GM12874 (cell line): Measurements from ENCODE around the gene ZNF692.

Experiments used
- TF ChIP-seq, protein P1 (sequence below): IDR thresholded peaks from 2 replicates; pipeline ENCODE4 v1.5.1; 2011; ENCODE audit warnings: low read depth, mild to moderate bottlenecking, control low read depth, low read length, moderate library complexity; ENCODE audit not compliant: insufficient read depth

Gene ZNF692, protein sequence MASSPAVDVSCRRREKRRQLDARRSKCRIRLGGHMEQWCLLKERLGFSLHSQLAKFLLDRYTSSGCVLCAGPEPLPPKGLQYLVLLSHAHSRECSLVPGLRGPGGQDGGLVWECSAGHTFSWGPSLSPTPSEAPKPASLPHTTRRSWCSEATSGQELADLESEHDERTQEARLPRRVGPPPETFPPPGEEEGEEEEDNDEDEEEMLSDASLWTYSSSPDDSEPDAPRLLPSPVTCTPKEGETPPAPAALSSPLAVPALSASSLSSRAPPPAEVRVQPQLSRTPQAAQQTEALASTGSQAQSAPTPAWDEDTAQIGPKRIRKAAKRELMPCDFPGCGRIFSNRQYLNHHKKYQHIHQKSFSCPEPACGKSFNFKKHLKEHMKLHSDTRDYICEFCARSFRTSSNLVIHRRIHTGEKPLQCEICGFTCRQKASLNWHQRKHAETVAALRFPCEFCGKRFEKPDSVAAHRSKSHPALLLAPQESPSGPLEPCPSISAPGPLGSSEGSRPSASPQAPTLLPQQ

DNA sequence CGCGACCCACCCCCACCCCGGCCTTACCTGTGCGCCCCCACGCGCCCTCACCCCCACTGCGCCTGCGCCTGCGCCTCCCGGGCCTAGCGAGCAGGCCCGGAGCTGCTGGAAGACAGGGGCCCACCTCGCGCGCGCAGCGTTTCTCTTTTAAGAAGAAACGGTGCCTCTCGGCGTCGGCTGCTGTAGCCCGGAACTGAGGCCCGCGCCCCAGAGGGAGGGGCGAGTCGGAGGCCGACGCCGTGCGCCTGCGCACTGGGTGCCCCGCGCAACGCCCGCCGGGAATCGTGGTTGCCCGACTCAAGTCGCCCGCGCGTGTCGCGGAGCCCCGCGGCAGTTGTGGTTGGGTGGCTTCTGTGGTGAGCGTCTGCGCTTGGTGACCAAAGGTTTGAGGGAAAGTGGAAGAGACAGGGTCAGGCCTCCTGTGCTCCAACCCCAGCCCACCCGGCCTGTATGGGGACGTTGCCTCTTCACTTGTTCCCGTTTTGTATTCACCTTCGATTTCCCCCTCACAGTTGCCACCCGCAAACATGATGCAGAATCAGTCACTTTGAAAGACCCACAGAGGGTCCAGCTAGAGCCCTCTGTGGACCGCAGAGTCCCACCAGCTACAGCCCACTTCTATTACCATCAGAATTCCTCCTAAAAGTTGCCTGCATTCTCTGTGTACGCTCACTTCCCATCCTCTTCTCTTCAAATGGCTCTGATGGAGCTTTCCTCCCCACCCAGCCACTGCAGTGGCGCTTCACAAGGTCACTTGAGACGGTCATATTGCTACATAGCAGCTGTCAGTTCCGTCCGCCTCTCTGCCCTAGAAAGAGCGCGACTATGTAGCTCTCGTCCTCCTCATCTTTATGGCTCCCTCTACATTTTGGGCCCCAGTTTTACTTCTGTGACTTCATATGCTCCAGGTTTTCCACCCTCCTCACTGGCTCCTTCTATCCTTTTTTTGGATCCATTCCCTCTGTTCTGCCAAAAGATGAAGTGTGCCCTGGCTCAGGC lies at the start of gene ZNF692:
Gene ZNF692, minus strand, starts transcription at position 195 of the 999 bp plus-strand sequence. CDS start 776 bp downstream, outside the sequence.
- TF ChIP-seq, protein P1, sequence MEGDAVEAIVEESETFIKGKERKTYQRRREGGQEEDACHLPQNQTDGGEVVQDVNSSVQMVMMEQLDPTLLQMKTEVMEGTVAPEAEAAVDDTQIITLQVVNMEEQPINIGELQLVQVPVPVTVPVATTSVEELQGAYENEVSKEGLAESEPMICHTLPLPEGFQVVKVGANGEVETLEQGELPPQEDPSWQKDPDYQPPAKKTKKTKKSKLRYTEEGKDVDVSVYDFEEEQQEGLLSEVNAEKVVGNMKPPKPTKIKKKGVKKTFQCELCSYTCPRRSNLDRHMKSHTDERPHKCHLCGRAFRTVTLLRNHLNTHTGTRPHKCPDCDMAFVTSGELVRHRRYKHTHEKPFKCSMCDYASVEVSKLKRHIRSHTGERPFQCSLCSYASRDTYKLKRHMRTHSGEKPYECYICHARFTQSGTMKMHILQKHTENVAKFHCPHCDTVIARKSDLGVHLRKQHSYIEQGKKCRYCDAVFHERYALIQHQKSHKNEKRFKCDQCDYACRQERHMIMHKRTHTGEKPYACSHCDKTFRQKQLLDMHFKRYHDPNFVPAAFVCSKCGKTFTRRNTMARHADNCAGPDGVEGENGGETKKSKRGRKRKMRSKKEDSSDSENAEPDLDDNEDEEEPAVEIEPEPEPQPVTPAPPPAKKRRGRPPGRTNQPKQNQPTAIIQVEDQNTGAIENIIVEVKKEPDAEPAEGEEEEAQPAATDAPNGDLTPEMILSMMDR = no peak

DNA sequence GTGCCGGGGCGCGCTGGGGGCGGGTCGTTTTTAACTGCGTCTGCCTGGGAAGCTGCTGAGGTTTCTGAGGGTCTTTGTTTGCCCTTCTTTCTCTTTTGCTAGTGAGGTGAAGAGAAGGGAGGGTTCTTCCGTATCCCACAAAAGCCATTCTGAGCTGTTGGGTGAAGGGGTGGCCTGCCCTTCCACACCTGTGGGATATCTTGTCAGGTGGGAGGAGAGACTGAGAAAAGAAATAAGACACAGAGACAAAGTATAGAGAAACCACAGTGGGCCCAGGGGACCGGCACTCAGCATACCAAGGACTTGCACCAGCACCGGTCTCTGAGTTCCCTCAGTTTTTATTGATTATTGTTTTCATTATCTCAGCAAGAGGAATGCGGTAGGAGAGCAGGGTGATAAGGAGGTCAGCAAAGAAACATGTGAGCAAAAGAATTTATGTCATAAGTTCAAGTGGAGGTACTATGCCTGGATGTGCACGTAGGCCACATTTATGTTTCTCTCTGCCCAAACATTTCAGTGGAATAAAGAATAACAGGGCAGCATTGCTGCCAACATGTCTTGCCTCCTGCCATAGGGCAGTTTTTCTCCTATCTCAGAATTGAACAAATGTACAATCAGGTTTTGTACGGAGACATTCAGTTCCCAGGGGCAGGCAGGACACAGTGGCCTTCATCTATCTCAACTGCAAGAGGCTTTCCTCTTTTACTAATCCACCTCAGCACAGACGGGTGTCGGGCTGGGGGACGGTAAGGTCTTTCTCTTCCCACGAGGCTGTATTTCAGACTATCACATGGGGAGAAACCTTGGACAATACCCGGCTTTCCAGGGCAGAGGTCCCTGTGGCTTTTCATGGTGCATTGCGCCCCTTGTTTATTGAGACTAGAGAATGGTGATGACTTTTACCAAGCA lies 48.1 kb upstream of the ZNF692 start:
- TF ChIP-seq, protein P1 = no peak

DNA sequence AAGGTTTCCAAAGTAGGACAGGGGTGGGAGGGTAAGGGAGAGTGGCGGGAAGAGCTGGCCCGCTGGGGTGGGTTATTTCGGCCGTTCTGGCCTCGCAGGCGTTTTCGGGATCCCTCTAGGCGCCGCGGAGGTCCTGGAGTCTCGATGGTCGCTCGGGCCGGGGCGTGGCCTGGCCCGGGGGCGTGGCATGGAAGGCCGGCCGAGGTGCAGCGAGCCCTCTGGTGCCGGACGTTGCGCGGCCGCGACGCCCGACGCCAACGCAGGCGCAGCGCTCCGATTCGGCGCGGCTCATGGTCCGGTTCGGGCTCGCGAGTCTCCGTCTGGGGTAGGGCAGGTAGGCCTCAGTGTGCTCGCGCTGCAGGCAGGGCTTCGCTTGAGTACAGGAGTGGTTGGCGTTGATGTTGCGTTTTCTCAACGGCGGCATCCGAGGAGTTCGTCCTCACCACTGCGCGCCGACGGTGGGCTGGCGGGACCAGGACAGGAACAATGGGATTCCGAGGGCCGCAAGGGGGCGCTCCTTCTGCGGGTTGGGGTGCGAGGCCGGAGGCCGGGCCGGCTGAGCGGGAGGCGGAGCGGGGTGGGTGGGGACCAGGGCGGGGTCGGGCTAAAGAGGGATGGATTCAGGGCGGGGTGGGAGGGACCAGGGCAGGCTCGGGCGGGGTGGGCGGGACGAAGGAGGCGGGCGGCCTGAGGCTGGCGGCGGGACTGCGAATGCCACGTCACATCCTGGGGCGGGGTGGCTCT lies 47.3 kb upstream of the ZNF692 start, which contains the start of gene PGBD2:
Gene PGBD2, plus strand, starts transcription at position 227 of the 744 bp plus-strand sequence. CDS start 7,628 bp downstream, outside the sequence.
- TF ChIP-seq, protein P1 = peak; percentile 91

DNA sequence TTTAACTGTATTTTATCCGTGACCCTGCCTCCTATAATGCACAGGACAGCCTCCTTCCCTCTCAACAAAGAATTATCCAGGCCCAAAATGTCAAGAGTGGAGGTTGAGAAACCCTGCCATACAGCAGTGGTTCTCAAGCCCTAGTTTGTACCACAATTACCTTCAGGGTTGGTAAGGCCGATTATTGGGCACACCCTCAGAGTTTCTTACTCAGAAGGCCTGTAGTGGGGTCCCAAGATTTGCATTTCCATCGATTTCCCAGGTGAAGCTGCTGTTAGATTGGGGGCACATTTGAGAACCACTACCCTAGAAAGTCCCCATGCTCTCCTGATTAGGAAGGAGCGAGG lies 46.8 kb upstream of the ZNF692 start:
- TF ChIP-seq, protein P1 = no peak

DNA sequence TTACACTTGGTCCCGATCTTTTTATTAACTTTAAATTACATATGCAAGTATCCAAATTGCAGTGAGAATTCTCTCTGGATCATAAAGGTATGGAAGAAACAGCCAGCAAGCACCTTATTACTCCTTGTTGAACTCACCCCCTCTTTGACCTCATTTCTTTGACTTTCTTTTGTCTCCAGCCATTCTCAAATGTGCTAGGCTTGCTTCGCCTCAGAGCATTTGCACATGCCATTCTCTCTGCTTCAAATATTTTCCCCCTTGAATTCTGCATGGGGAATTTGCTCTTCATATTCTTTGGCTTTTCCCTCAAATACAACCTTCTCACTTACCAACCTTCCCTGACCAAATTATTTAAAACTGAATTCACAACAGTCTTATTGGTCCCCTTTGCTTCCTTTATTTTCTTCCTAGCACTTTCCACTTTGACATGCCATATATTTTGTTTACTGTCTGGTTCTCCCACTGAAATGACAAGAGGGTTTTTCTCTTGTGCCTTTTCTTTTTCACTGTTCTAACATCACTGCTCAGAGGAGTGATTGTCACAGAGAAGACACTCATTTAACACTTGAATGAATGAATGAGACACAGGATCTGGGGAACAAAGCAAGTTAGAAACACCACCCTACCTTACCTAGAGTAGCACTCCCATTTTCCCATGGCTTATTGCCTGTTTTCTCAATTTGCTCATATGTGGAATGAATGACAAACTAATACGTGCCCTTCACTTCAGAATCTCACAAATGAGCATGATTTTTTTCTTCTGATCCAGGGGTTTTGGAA lies 45.7 kb upstream of the ZNF692 start:
- TF ChIP-seq, protein P1 = no peak

DNA sequence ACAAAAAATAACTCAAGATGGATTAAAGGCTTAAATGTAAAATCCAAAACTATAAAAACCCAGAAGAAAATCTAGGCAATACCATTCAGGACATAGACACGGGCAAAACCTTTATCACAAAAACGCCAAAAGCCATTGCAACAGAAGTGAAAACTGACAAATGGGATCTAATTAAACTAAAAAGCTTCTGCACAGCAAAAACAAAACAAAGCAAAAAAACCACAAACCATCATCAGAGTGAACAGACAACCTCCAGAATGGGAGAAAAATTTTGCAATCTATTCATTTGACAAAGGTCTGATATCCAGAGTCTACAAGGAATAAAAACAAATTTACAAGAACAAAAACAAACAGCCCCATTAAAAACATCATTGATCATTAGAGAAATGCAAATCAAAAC lies 42.7 kb upstream of the ZNF692 start:
- TF ChIP-seq, protein P1 = no peak
